HepG2 (cell line): ENCODE results near the gene SLC15A3. TPM values are rescaled to one million over a fixed set of nuclear protein-coding genes. Genes with fewer than 3 reads are reported as not detected.

ENCODE experiments used
- ATAC-seq: fragments of 200-7000 bp; cut with Tn5 transposase; 3 replicates; pipeline ENCODE4 v1.9.1; 2020; ENCODE audit warnings: mild to moderate bottlenecking, moderate library complexity
- BruUV-seq: library from RNA; stranded (reverse); fragments of 400-500 nt; replicated peaks from 2 replicates; lab custom pipeline; 2021; lab: Mats Ljungman, UMichigan
- CTCF ChIA-PET: fragments of 300-600 bp; formaldehyde crosslinking; extraction: SDS; loops from one replicate; lab custom pipeline; 2021; ENCODE audit warnings: low total read pairs, inconsistent platforms, low intra/inter-chr PET ratio; lab: Yijun Ruan, JAX
- POLR2A ChIA-PET: fragments of 350-600 bp; sonication (Branson Sonifier 250); formaldehyde crosslinking; loops from one replicate; lab custom pipeline; 2020; ENCODE audit warnings: antibody characterized with exemption, inconsistent platforms; lab: Yijun Ruan, JAX
- DNase-seq: peaks from one replicate; pipeline ENCODE4 v3.0.0-alpha.2; 2015; ENCODE audit warnings: low spot score
- FAIRE-seq: peaks from 3 replicates; lab custom pipeline; 2011; peaks lifted over from hg19 to GRCh38; lab: Jason Lieb, UNC
- H2AFZ ChIP-seq: one replicate; pipeline ENCODE4 v1.6.1; 2011; ENCODE audit warnings: low read length, inconsistent platforms
- H3K27ac ChIP-seq: fragments of 300-600 bp; 3 replicates; pipeline ENCODE4 v1.8.0; 2011; ENCODE audit warnings: mixed run types, mild to moderate bottlenecking, mixed read lengths, low read length, inconsistent platforms; ENCODE audit not compliant: insufficient read depth; ENCODE audit errors: extremely low read length
- H3K27me3 ChIP-seq, 2 experiments: fragments of 200-600 bp in 1 of 2; 2 replicates in 1 of 2; 3 replicates in 1 of 2; pipeline versions ENCODE4 v1.6.0 to v1.8.0; 2011; ENCODE audit warnings: low read length in 2 of 2, mild to moderate bottlenecking in 2 of 2, moderate library complexity in 2 of 2, inconsistent platforms in 1 of 2; ENCODE audit not compliant: insufficient read depth in 2 of 2, control insufficient read depth in 1 of 2
- H3K36me3 ChIP-seq, 2 experiments: fragments of 200-600 bp in 1 of 2; replicated peaks in 1 of 2; 2 replicates in 1 of 2; 3 replicates in 1 of 2; pipeline versions ENCODE4 v1.5.1 to v1.8.0; 2011; ENCODE audit warnings: low read length in 2 of 2, inconsistent platforms in 1 of 2; ENCODE audit not compliant: insufficient read depth in 2 of 2, control insufficient read depth in 1 of 2
- H3K4me1 ChIP-seq: 2 replicates; pipeline ENCODE4 v1.5.1; 2012; ENCODE audit warnings: low read length, inconsistent platforms; ENCODE audit not compliant: insufficient read depth
- H3K4me2 ChIP-seq: 2 replicates; pipeline ENCODE4 v1.6.0; 2011; ENCODE audit warnings: low read depth, low read length, inconsistent platforms
- H3K4me3 ChIP-seq, 3 experiments: fragments of 200-600 bp in 1 of 3; sonication (generic), shearing (Covaris generic) in 1 of 3; replicated peaks in 1 of 3; 2 replicates each; pipeline ENCODE4 v1.5.1; 2011 to 2016; ENCODE audit warnings: low read length in 3 of 3, inconsistent platforms in 2 of 3, low read depth in 2 of 3, mild to moderate bottlenecking in 2 of 3, control low read depth in 1 of 3, mixed read lengths in 1 of 3; ENCODE audit not compliant: insufficient read depth in 1 of 3
- H3K79me2 ChIP-seq: one replicate; pipeline ENCODE4 v1.6.1; 2011; ENCODE audit warnings: low read length, inconsistent platforms; ENCODE audit not compliant: insufficient read depth
- H3K9ac ChIP-seq: 2 replicates; pipeline ENCODE4 v1.6.0; 2011; ENCODE audit warnings: mild to moderate bottlenecking, low read depth, low read length, inconsistent platforms; ENCODE audit not compliant: insufficient read depth
- H3K9me3 ChIP-seq: 2 replicates; pipeline ENCODE4 v1.5.1; 2012; ENCODE audit warnings: mild to moderate bottlenecking, low read length
- H4K20me1 ChIP-seq: 2 replicates; pipeline ENCODE4 v1.6.0; 2011; ENCODE audit warnings: inconsistent platforms, mild to moderate bottlenecking, low read length, moderate library complexity; ENCODE audit not compliant: insufficient read depth
- ETV5 ChIP-seq: IDR thresholded peaks from 2 replicates; pipeline ENCODE4 v1.6.1; 2018; ENCODE audit warnings: missing biosample characterization, missing genetic modification reagents, inconsistent platforms, borderline replicate concordance
- FOXA1 ChIP-seq, 2 experiments: fragments of 450-650 bp in 1 of 2; sonication (generic) in 1 of 2; formaldehyde crosslinking in 1 of 2; IDR thresholded peaks; 2 replicates each; pipeline versions ENCODE4 v1.4.0 to v1.6.1; 2016 to 2020; ENCODE audit warnings: missing genetic modification reagents in 1 of 2
- KMT2A ChIP-seq: sonication (generic); formaldehyde crosslinking; IDR thresholded peaks from 2 replicates; pipeline ENCODE4 v1.4.0; 2020; ENCODE audit warnings: missing genetic modification reagents
- NONO ChIP-seq, 2 experiments: fragments of 450-650 bp in 1 of 2; sonication (generic) in 1 of 2; formaldehyde crosslinking in 1 of 2; IDR thresholded peaks in 1 of 2; conservative IDR thresholded peaks in 1 of 2; 2 replicates each; pipeline versions ENCODE4 v1.6.1 to v1.8.0; 2017 to 2022; ENCODE audit warnings: mild to moderate bottlenecking in 1 of 2, missing genetic modification reagents in 1 of 2, moderate library complexity in 1 of 2
- PHF8 ChIP-seq: sonication (generic); formaldehyde crosslinking; IDR thresholded peaks from 2 replicates; pipeline ENCODE4 v1.5.0; 2020; ENCODE audit warnings: missing genetic modification reagents
- SCMH1 ChIP-seq: sonication (generic); formaldehyde crosslinking; IDR thresholded peaks from 2 replicates; pipeline ENCODE4 v1.9.0; 2021; ENCODE audit warnings: missing genetic modification reagents, mild to moderate bottlenecking, borderline replicate concordance
- SIX1 ChIP-seq: sonication (generic); formaldehyde crosslinking; IDR thresholded peaks from 2 replicates; pipeline ENCODE4 v1.4.0; 2020; ENCODE audit warnings: missing genetic modification reagents, borderline replicate concordance
- TEAD3 ChIP-seq: optimal IDR thresholded peaks from 2 replicates; pipeline ENCODE3; 2016; ENCODE audit warnings: borderline replicate concordance
- XBP1 ChIP-seq: sonication (generic); formaldehyde crosslinking; IDR thresholded peaks from 2 replicates; pipeline ENCODE4 v1.5.0; 2020; ENCODE audit warnings: missing genetic modification reagents
- ZFY ChIP-seq: sonication (generic); formaldehyde crosslinking; IDR thresholded peaks from 2 replicates; pipeline ENCODE4 v1.4.0; 2020; ENCODE audit warnings: missing genetic modification reagents
- ZNF510 ChIP-seq: sonication (generic); formaldehyde crosslinking; IDR thresholded peaks from 2 replicates; pipeline ENCODE4 v1.4.0; 2020; ENCODE audit warnings: low read depth, mild to moderate bottlenecking, missing genetic modification reagents
- ZNF713 ChIP-seq: sonication (generic); formaldehyde crosslinking; IDR thresholded peaks from 2 replicates; pipeline ENCODE4 v1.4.0; 2020; ENCODE audit warnings: mild to moderate bottlenecking, missing genetic modification reagents
- WGBS: methylation state at CpG from one replicate; pipeline ENCODE4 v1.1.6; 2017; ENCODE audit warnings: low lambda C conversion rate; 5-methylcytosine and 5-hydroxymethylcytosine counted together
- in situ Hi-C: cut with HindIII; loops from 2 replicates; pipeline ENCODE4 v1.10.0; 2017; ENCODE audit warnings: low pct_unique_long_range_greater_than_20kb; ENCODE audit not compliant: extremely low pct_ligation_motif_present
- intact Hi-C: fragments of 100-400 bp; cut with micrococcal nuclease; formaldehyde crosslinking; loops from one replicate; pipeline ENCODE4 v1.10.0; 2022; ENCODE audit not compliant: unreplicated experiment
- polyA plus RNA-seq, 8 experiments: library from polyadenylated mRNA; depleted of rRNA in 3 of 8; stranded (reverse) in 7 of 8; unstranded in 1 of 8; fragments of >200 nt; fragmentation: Illumina TruSeq in 4 of 8; extraction: Trizol in 4 of 8; gene quantifications; 2 replicates each; pipeline versions ENCODE4 v1.2.1 to v1.2.3, GENCODE V29; 2011 to 2016; ENCODE audit warnings: low read depth in 4 of 8, missing spikeins in 1 of 8, mixed read lengths in 1 of 8; ENCODE audit not compliant: insufficient read depth in 1 of 8
- total RNA-seq, 5 experiments: library from RNA; depleted of rRNA; stranded (reverse); fragments of >200 nt; fragmentation: Illumina TruSeq; extraction: Trizol; gene quantifications; 2 replicates each; pipeline ENCODE4 v1.2.3, GENCODE V29; 2016; ENCODE audit warnings: low read depth in 1 of 5
- TF ChIP-seq, protein P1 (sequence below), 2 experiments: IDR thresholded peaks; 2 replicates each; pipeline ENCODE4 v1.6.1; 2011 to 2012; ENCODE audit warnings: low read length in 2 of 2, borderline replicate concordance in 1 of 2, low read depth in 1 of 2, mild to moderate bottlenecking in 1 of 2, moderate library complexity in 1 of 2
- TF ChIP-seq, protein P2 (sequence below): sonication (generic); formaldehyde crosslinking; IDR thresholded peaks from 2 replicates; pipeline ENCODE4 v1.8.1; 2023; ENCODE audit warnings: missing genetic modification reagents, mild to moderate bottlenecking, borderline replicate concordance
- TF ChIP-seq, protein P3 (sequence below): sonication (generic); formaldehyde crosslinking; IDR thresholded peaks from 2 replicates; pipeline ENCODE4 v1.8.1; 2022; ENCODE audit warnings: mild to moderate bottlenecking, missing genetic modification reagents

The SLC15A3 gene
- total and polyA plus RNA-seq, 2 of the 13 experiments (the other 11 are each of a cell fraction or from before 2014, with no cell fraction given): 0.45 to 0.77 TPM

DNA sequence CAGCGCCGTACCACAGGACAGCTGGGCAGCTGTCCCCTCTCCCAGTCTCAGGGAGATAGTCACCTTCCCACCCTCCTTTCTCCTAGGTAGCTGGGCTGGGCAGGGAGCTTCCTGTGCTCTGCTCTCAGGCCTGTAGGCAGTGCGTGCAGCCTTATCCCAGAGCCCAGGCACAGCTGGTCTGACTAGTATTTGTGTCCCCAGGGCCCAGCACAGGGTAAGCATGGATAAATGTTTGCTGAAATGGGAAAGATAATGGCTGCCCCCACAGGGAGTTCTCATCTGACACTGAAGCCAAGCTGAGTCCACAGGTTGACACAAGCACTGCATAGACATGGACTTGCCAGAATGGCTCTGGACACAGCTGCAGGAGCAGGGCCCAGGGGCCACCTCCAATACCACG is 9.8 kb downstream of the SLC15A3 start:
- Histone ChIP-seq H3K27ac (no peak overlapping the region), H3K27me3 (peaks cover 0 to 2% of the 10 kb centered on the region in 2 experiments; a peak in 2 of 5 replicates), H2AFZ (no peak overlapping the region), H3K36me3 (no peaks in the 10 kb centered on the region), H3K4me2 (no peak overlapping the region), H4K20me1 (no peaks in the 10 kb centered on the region), H3K4me3 (no peak overlapping the region), H3K9ac (no peak overlapping the region), H3K79me2 (no peaks in the 10 kb centered on the region), H3K9me3 (no peaks in the 10 kb centered on the region), H3K4me1 (no peaks in the 10 kb centered on the region)
- FAIRE-seq: no peak
- ChIA-PET POLR2A (no interaction called here), CTCF (no interaction called here)
- in situ Hi-C loops (no loop called here), intact Hi-C loops (no loop called here)
- 0 out of 3 replicates have a peak, but pooled peaks have one; percentile 12 for ATAC-seq
- 24% methylated on average over 3 of the region's 4 CpGs for WGBS
- TF ChIP-seq PHF8 (CRISPR knock-in tag) (no peak), TEAD3 (no peak), ZNF713 (no peak), XBP1 (CRISPR knock-in tag) (no peak), SIX1 (no peak), KMT2A (CRISPR knock-in tag) (no peak), ZNF510 (no peak), NONO (IDR thresholded peaks at IDR 0.05) (no peak), NONO (CRISPR knock-in tag; conservative IDR thresholded peaks at IDR 0.05) (no peak), ETV5 (CRISPR knock-in tag) (no peak), ZFY (CRISPR knock-in tag) (no peak), SCMH1 (CRISPR knock-in tag) (no peak), FOXA1 (IDR thresholded peaks at IDR 0.05) (no peak), FOXA1 (CRISPR knock-in tag; IDR thresholded peaks at IDR 0.05) (no peak)
- TF ChIP-seq, protein P1, sequence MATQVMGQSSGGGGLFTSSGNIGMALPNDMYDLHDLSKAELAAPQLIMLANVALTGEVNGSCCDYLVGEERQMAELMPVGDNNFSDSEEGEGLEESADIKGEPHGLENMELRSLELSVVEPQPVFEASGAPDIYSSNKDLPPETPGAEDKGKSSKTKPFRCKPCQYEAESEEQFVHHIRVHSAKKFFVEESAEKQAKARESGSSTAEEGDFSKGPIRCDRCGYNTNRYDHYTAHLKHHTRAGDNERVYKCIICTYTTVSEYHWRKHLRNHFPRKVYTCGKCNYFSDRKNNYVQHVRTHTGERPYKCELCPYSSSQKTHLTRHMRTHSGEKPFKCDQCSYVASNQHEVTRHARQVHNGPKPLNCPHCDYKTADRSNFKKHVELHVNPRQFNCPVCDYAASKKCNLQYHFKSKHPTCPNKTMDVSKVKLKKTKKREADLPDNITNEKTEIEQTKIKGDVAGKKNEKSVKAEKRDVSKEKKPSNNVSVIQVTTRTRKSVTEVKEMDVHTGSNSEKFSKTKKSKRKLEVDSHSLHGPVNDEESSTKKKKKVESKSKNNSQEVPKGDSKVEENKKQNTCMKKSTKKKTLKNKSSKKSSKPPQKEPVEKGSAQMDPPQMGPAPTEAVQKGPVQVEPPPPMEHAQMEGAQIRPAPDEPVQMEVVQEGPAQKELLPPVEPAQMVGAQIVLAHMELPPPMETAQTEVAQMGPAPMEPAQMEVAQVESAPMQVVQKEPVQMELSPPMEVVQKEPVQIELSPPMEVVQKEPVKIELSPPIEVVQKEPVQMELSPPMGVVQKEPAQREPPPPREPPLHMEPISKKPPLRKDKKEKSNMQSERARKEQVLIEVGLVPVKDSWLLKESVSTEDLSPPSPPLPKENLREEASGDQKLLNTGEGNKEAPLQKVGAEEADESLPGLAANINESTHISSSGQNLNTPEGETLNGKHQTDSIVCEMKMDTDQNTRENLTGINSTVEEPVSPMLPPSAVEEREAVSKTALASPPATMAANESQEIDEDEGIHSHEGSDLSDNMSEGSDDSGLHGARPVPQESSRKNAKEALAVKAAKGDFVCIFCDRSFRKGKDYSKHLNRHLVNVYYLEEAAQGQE (IDR thresholded peaks at IDR 0.05; ENCODE audit: borderline replicate concordance in 1 of 2, low read depth in 1 of 2, low read length in 2 of 2): no peak
- TF ChIP-seq, protein P2, sequence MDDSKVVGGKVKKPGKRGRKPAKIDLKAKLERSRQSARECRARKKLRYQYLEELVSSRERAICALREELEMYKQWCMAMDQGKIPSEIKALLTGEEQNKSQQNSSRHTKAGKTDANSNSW (CRISPR knock-in tag): no peak
- TF ChIP-seq, protein P3, sequence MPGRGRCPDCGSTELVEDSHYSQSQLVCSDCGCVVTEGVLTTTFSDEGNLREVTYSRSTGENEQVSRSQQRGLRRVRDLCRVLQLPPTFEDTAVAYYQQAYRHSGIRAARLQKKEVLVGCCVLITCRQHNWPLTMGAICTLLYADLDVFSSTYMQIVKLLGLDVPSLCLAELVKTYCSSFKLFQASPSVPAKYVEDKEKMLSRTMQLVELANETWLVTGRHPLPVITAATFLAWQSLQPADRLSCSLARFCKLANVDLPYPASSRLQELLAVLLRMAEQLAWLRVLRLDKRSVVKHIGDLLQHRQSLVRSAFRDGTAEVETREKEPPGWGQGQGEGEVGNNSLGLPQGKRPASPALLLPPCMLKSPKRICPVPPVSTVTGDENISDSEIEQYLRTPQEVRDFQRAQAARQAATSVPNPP (CRISPR knock-in tag): no peak
- no TSS peak for BruUV-seq
- no peak for DNase-seq
